ENCODE measurements around the gene HUNK.
A peak's percentile ranks its signal among the peaks of the same experiment; 100 is the strongest.
"Not testable (repeated sequence)": the region's sequence is repeated elsewhere in the genome, so short reads cannot be mapped to it uniquely, and the experiment has no call there.

HUNK gene

DNA sequence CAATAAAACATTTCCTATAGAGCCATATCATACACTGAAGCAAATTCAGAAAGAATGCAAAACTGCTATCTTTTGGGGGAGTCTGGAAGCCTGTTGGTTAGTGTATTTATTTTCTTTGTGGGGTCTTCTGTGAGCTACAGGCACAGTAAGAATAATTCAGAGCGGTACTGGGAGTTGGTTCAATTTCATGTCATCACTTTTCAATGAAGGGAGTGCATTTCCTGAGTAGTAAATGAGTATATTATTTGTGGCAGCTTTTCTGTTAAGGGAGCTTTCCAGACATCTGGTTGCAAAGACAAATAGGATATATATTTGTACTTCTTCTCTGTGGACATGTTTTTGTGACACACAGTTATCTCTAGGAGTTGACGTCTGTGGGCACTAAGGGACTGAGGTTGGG, 130.6 kb downstream of the HUNK start:
- Mint-ChIP-seq H3K4me3 (no peak overlapping the region), H3K27me3 (no peaks in the 10 kb centered on the region), H3K9me3 (no peaks in the 10 kb centered on the region), H3K4me1 (no peaks in the 10 kb centered on the region), H3K36me3 (no peaks in the 10 kb centered on the region), H3K27ac (no peak overlapping the region)

- no peak overlapping the region for H3K4me3 Mint-ChIP-seq
- H3K9me3 Mint-ChIP-seq, result no peaks in the 10 kb centered on the region
- H3K4me1 Mint-ChIP-seq, result no peaks in the 10 kb centered on the region
- peaks cover 3% of the 10 kb centered on the region for H3K27me3 Mint-ChIP-seq
- H3K36me3 Mint-ChIP-seq, result no peaks in the 10 kb centered on the region
- no peak overlapping the region for H3K27ac Mint-ChIP-seq
Observed at GRCh38 chr21:32004291-32004690, 131.5 kb downstream of the HUNK start.

GRCh38 chr21:32007456-32007855, 134.6 kb downstream of the HUNK start:
- Mint-ChIP-seq H3K27me3 (peaks cover 7% of the 10 kb centered on the region), H3K4me3 (no peak overlapping the region), H3K36me3 (no peaks in the 10 kb centered on the region), H3K4me1 (no peaks in the 10 kb centered on the region), H3K9me3 (no peaks in the 10 kb centered on the region), H3K27ac (no peak overlapping the region)

- no peaks in the 10 kb centered on the region for H3K9me3 Mint-ChIP-seq
- no peaks in the 10 kb centered on the region for H3K36me3 Mint-ChIP-seq
- no peaks in the 10 kb centered on the region for H3K4me1 Mint-ChIP-seq
- H3K27ac Mint-ChIP-seq, result no peak overlapping the region
- peaks cover 7% of the 10 kb centered on the region for H3K27me3 Mint-ChIP-seq
- no peak overlapping the region for H3K4me3 Mint-ChIP-seq
Observed at GRCh38 chr21:32008714-32009113, 135.9 kb downstream of the HUNK start.

DNA sequence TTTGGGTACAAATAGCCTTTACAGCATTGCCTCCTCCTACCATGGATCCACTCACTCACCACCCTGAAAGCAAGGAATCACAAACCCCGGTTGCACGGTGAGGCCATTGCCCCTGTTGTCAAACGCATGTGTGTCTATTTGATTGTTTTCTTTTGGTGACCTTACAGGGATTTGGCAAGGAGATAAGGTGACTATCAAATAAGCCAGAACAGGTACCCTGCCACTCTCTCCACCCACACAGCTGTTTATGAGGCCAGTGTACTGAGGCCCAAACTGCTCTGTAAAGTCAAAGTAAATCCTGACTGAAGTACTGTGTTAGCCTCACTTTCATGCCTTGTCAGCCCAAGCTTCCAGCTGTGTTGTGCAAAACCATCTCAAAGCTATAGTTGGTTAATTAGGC, 136.4 kb downstream of the HUNK start:
- H3K4me3 Mint-ChIP-seq, result no peak overlapping the region
- no peaks in the 10 kb centered on the region for H3K9me3 Mint-ChIP-seq
- no peaks in the 10 kb centered on the region for H3K36me3 Mint-ChIP-seq
- H3K4me1 Mint-ChIP-seq, result no peaks in the 10 kb centered on the region
- H3K27ac Mint-ChIP-seq, result no peak overlapping the region
- H3K27me3 Mint-ChIP-seq, result peaks cover 7% of the 10 kb centered on the region

DNA sequence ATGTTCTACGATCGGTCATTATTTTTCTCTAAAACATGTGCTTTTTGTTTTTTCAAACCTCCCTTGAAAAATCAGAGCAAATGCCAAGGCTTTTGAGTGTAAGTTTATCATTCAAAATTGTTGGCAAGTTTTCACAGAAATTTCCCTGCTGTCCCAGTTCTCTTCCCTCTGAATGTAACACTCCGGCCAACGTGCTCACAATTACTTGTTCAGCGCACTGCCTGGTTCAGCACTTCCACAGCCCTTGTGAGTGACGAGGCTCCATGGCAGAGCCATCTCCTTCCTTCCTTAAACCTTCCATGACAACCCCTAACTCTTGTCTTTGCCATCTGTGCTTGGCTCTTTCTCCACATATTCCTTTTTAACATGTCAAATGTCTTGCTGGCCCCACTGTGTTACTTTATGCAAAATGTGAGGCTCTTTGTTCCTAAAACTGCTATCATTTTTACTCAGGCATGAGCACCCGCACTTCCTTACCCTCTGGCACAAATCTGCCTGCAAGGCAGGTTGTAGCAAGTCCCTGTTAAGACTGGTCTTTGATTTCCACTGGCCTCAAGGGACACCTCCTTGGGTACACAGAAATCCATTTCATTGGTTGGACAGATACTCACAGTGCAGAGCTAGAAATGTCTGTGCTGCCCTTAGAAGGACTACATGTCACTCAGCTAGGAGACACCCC, 142.8 kb downstream of the HUNK start:
- Mint-ChIP-seq H3K9me3 (no peaks in the 10 kb centered on the region), H3K27me3 (peaks cover 3% of the 10 kb centered on the region), H3K4me3 (no peak overlapping the region), H3K27ac (no peak overlapping the region), H3K4me1 (no peaks in the 10 kb centered on the region), H3K36me3 (no peaks in the 10 kb centered on the region)

GRCh38 chr21:32018381-32018780, 145.6 kb downstream of the HUNK start:
- Mint-ChIP-seq H3K4me3 (no peak overlapping the region), H3K4me1 (no peaks in the 10 kb centered on the region), H3K9me3 (no peaks in the 10 kb centered on the region), H3K36me3 (no peaks in the 10 kb centered on the region), H3K27me3 (peaks cover 2% of the 10 kb centered on the region), H3K27ac (no peak overlapping the region)

DNA sequence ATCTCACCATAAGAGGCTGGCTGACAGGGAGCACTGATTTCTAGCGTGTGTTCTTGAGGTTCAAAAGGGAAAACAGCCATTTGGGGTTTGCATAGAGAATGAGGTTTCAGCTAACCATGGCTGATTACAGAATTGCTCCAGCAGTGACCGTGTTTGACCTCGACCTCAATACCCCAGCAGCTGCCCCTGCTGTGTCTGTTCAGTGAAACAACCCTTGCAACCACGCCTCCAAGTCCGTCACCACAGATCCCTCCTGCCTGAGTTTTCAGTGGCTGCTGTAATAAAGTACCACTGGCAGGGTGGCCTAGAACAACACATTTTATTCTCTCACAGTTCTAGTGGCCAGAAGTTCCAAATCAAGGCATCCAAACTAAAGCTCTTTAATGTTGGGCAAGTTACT, 147.7 kb downstream of the HUNK start:
- Mint-ChIP-seq H3K4me1 (no peaks in the 10 kb centered on the region), H3K36me3 (no peaks in the 10 kb centered on the region), H3K4me3 (no peak overlapping the region), H3K27me3 (peaks cover 2% of the 10 kb centered on the region), H3K27ac (no peak overlapping the region), H3K9me3 (no peaks in the 10 kb centered on the region)

GRCh38 chr21:32021319-32021994, 148.6 kb downstream of the HUNK start:
- Mint-ChIP-seq H3K4me1 (no peaks in the 10 kb centered on the region), H3K36me3 (no peaks in the 10 kb centered on the region), H3K4me3 (no peak overlapping the region), H3K9me3 (no peaks in the 10 kb centered on the region), H3K27me3 (peaks cover 2% of the 10 kb centered on the region), H3K27ac (no peak overlapping the region)

GRCh38 chr21:32022146-32022545, 149.3 kb downstream of the HUNK start:
- peaks cover 2% of the 10 kb centered on the region for H3K27me3 Mint-ChIP-seq
- H3K4me1 Mint-ChIP-seq, result no peaks in the 10 kb centered on the region
- H3K27ac Mint-ChIP-seq, result no peak overlapping the region
- H3K9me3 Mint-ChIP-seq, result no peaks in the 10 kb centered on the region
- H3K4me3 Mint-ChIP-seq, result no peak overlapping the region
- H3K36me3 Mint-ChIP-seq, result no peaks in the 10 kb centered on the region

DNA sequence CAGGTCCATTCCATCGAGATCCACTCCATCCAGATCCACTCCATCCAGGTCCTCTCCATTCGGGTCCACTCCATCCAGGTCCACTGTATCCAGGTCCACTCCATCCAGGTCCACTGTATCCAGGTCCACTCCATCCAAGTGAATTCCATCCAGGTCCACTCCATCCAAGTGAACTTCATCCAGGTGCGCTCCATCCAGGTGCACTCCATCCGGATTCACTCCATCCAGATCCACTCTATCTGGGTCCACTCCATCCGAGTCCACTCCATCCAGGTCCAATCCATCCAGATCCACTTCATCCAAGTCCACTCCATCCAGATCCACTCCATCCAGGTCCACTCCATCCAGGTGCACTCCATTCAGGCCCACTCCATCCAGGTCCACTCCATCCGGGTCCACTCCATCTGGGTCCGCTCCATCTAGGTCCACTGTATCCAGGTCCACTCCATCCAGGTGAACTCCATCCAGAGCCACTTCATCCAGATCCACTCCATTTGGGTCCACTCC, 157.4 kb downstream of the HUNK start:
- no peaks in the 10 kb centered on the region for H3K36me3 Mint-ChIP-seq
- no peaks in the 10 kb centered on the region for H3K9me3 Mint-ChIP-seq
- H3K4me3 Mint-ChIP-seq, result no peak overlapping the region
- H3K27me3 Mint-ChIP-seq, result peaks cover 4% of the 10 kb centered on the region
- peak overlapping the region; percentile 1 for H3K27ac Mint-ChIP-seq
- H3K4me1 Mint-ChIP-seq, result no peaks in the 10 kb centered on the region

DNA sequence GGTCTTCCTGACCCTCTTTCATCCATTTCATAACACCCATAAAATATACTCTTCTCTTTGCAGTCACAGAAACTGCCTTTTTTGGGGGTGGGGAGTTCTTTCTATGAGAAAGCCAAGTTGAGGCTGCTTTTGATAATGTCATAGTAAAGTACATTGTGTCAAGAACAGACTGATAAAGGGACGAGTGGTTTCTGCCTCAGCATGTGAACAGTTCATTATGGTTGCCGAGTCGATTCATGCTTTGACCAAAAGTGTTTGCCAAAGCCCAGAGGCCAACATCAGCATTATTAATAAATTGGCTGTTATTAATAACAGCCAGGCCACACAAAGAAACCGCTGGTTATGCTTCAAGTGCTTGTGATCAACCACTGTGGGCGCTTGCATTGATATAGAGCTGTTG, 162.0 kb downstream of the HUNK start:
- Mint-ChIP-seq H3K4me3 (no peak overlapping the region), H3K36me3 (no peaks in the 10 kb centered on the region), H3K27me3 (peaks cover 6% of the 10 kb centered on the region), H3K4me1 (no peaks in the 10 kb centered on the region), H3K27ac (no peak overlapping the region), H3K9me3 (no peaks in the 10 kb centered on the region)

GRCh38 chr21:32035617-32036016, 162.8 kb downstream of the HUNK start:
- H3K27me3 Mint-ChIP-seq, result peaks cover 9% of the 10 kb centered on the region
- H3K9me3 Mint-ChIP-seq, result no peaks in the 10 kb centered on the region
- H3K27ac Mint-ChIP-seq, result no peak overlapping the region
- no peaks in the 10 kb centered on the region for H3K4me1 Mint-ChIP-seq
- H3K36me3 Mint-ChIP-seq, result no peaks in the 10 kb centered on the region
- H3K4me3 Mint-ChIP-seq, result no peak overlapping the region

GRCh38 chr21:32036756-32037155, 163.9 kb downstream of the HUNK start:
- Mint-ChIP-seq H3K9me3 (peaks cover 6% of the 10 kb centered on the region), H3K27ac (no peak overlapping the region)

DNA sequence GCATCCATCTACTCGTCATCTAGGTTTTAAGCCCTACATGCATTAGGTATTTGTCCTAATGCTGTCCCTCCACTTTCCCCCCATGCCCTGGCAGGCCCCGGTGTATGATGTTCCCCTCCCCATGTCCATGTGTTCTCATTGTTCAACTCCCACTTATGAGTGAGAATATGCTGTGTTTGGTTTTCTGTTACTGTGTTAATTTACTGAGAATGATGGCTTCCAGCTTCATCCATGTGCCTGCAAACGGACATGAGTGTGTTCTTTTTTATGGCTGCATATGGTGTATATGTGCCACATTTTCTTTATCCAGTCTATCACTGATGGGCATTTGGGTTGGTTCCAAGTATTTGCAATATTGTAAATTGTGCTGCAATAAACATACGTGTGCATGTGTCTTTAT, 165.9 kb downstream of the HUNK start:
- not testable (repeated sequence) for H3K9me3 Mint-ChIP-seq, H3K4me1 Mint-ChIP-seq, H3K36me3 Mint-ChIP-seq, H3K4me3 Mint-ChIP-seq, H3K27ac Mint-ChIP-seq
- H3K27me3 Mint-ChIP-seq, result peaks cover 20% of the 10 kb centered on the region

More at GRCh38 chr21:32036756-32037155, 163.9 kb downstream of the HUNK start:
- H3K4me3 Mint-ChIP-seq, result no peak overlapping the region
- peaks cover 20% of the 10 kb centered on the region for H3K27me3 Mint-ChIP-seq
- no peaks in the 10 kb centered on the region for H3K4me1 Mint-ChIP-seq
- H3K36me3 Mint-ChIP-seq, result no peaks in the 10 kb centered on the region

- Mint-ChIP-seq H3K36me3 (no peaks in the 10 kb centered on the region), H3K27me3 (peaks cover 19% of the 10 kb centered on the region), H3K9me3 (peaks cover 6% of the 10 kb centered on the region), H3K4me3 (no peak overlapping the region), H3K4me1 (no peaks in the 10 kb centered on the region), H3K27ac (no peak overlapping the region)
Observed at GRCh38 chr21:32043458-32043857, 170.6 kb downstream of the HUNK start.

Data from activated naive CD4-positive, alpha-beta T cell treated with anti-CD3 and anti-CD28 coated beads, Interleukin-2, amount 50 U/mL, for 24 hours (primary cell).